Measurements from ENCODE around the gene TSPAN33.
A peak's percentile ranks its signal among the peaks of the same experiment; 100 is the strongest.

TSPAN33 gene

GRCh38 chr7:129189661-129190310 is 45.3 kb downstream of the TSPAN33 start:
- Histone ChIP-seq H3K27ac (ENCODE audit: low read depth, low read length, poor library complexity, severe bottlenecking) (no peak overlapping the region), H4K20me1 (ENCODE audit: insufficient read depth, low read length) (no peaks in the 10 kb centered on the region), H3K9me3 (ENCODE audit: low read length) (no peaks in the 10 kb centered on the region), H3K4me3 (ENCODE audit: low read depth, low read length, poor library complexity, severe bottlenecking) (peak overlapping the region; percentile 57), H3K4me2 (ENCODE audit: low read length) (peak overlapping the region; percentile 79), H3K79me2 (ENCODE audit: insufficient read depth, low read length) (no peaks in the 10 kb centered on the region), H3K36me3 (ENCODE audit: insufficient read depth, low read length) (no peaks in the 10 kb centered on the region), H3K9ac (ENCODE audit: low read length) (no peak overlapping the region), H3K9me2 (ENCODE audit: low read depth, low read length) (no peaks in the 10 kb centered on the region), H2AFZ (ENCODE audit: low read length) (no peak overlapping the region), H3F3A (ENCODE audit: insufficient read depth, low read length) (no peaks in the 10 kb centered on the region), H3K27me3 (ENCODE audit: insufficient read depth, low read length) (peaks cover 36% of the 10 kb centered on the region), H3K4me1 (ENCODE audit: insufficient read depth, low read length, severe bottlenecking) (peaks cover 23% of the 10 kb centered on the region)
- no peak for TF ChIP-seq EZH2 (IDR thresholded peaks at IDR 0.05; ENCODE audit: borderline replicate concordance, low read length)
- no peak for TF ChIP-seq CTCF (IDR thresholded peaks at IDR 0.05; ENCODE audit: low read length)

- H3K4me2 ChIP-seq (ENCODE audit: low read length): no peak overlapping the region
Measured at GRCh38 chr7:129191272-129191671, 46.8 kb downstream of the TSPAN33 start.

GRCh38 chr7:129193892-129194291 is 49.4 kb downstream of the TSPAN33 start:
- no peak overlapping the region for H2AFZ ChIP-seq (ENCODE audit: low read length)
- no peaks in the 10 kb centered on the region for H3K79me2 ChIP-seq (ENCODE audit: insufficient read depth, low read length)
- H3K9me2 ChIP-seq (ENCODE audit: low read depth, low read length): no peaks in the 10 kb centered on the region
- H3K4me1 ChIP-seq (ENCODE audit: insufficient read depth, low read length, severe bottlenecking): peaks cover 7% of the 10 kb centered on the region
- no peak for TF ChIP-seq EZH2 (IDR thresholded peaks at IDR 0.05; ENCODE audit: borderline replicate concordance, low read length)
- TF ChIP-seq CTCF (IDR thresholded peaks at IDR 0.05; ENCODE audit: low read length): no peak
- no peaks in the 10 kb centered on the region for H3K9me3 ChIP-seq (ENCODE audit: low read length)
- H3K4me2 ChIP-seq (ENCODE audit: low read length): no peak overlapping the region
- H3K9ac ChIP-seq (ENCODE audit: low read length): no peak overlapping the region
- H3K27me3 ChIP-seq (ENCODE audit: insufficient read depth, low read length): peaks cover 27% of the 10 kb centered on the region
- no peaks in the 10 kb centered on the region for H3K36me3 ChIP-seq (ENCODE audit: insufficient read depth, low read length)
- no peak overlapping the region for H3K4me3 ChIP-seq (ENCODE audit: low read depth, low read length, poor library complexity, severe bottlenecking)
- no peaks in the 10 kb centered on the region for H3F3A ChIP-seq (ENCODE audit: insufficient read depth, low read length)
- no peak overlapping the region for H3K27ac ChIP-seq (ENCODE audit: low read depth, low read length, poor library complexity, severe bottlenecking)
- no peaks in the 10 kb centered on the region for H4K20me1 ChIP-seq (ENCODE audit: insufficient read depth, low read length)

More at GRCh38 chr7:129191272-129191671, 46.8 kb downstream of the TSPAN33 start:
- Histone ChIP-seq H2AFZ (ENCODE audit: low read length) (no peak overlapping the region), H3K27me3 (ENCODE audit: insufficient read depth, low read length) (peaks cover 31% of the 10 kb centered on the region), H3K4me3 (ENCODE audit: low read depth, low read length, poor library complexity, severe bottlenecking) (no peak overlapping the region), H4K20me1 (ENCODE audit: insufficient read depth, low read length) (no peaks in the 10 kb centered on the region), H3K79me2 (ENCODE audit: insufficient read depth, low read length) (no peaks in the 10 kb centered on the region), H3K9ac (ENCODE audit: low read length) (no peak overlapping the region), H3K36me3 (ENCODE audit: insufficient read depth, low read length) (no peaks in the 10 kb centered on the region), H3K9me2 (ENCODE audit: low read depth, low read length) (no peaks in the 10 kb centered on the region), H3K4me1 (ENCODE audit: insufficient read depth, low read length, severe bottlenecking) (peaks cover 23% of the 10 kb centered on the region), H3F3A (ENCODE audit: insufficient read depth, low read length) (no peaks in the 10 kb centered on the region), H3K9me3 (ENCODE audit: low read length) (no peaks in the 10 kb centered on the region), H3K27ac (ENCODE audit: low read depth, low read length, poor library complexity, severe bottlenecking) (no peak overlapping the region)
- TF ChIP-seq CTCF (IDR thresholded peaks at IDR 0.05; ENCODE audit: low read length) (no peak), EZH2 (IDR thresholded peaks at IDR 0.05; ENCODE audit: borderline replicate concordance, low read length) (no peak)
